WTC11 (cell line): ENCODE measurements around the gene GPR183. TPM values are rescaled to one million over a fixed set of nuclear protein-coding genes. Genes with fewer than 3 reads are reported as not detected.

Experiments
- ATAC-seq: fragments of 200-7000 bp; cut with Tn5 transposase; 2 replicates; pipeline ENCODE4 v1.10.0; 2021; ENCODE audit warnings: mild to moderate bottlenecking, moderate library complexity
- CTCF ChIA-PET: fragments of 300-600 bp; sonication (Branson Sonifier 250); formaldehyde crosslinking; loops from one replicate; lab custom pipeline; 2021; ENCODE audit warnings: antibody characterized with exemption; lab: Charles Lee
- POLR2A ChIA-PET: fragments of 350-600 bp; sonication (Branson Sonifier 250); formaldehyde crosslinking; loops from one replicate; lab custom pipeline; 2021; ENCODE audit warnings: antibody characterized with exemption; lab: Charles Lee
- DNase-seq: peaks from one replicate; pipeline ENCODE4 v3.0.0; 2021; ENCODE audit warnings: low spot score
- H3K27ac Mint-ChIP-seq: 2 replicates; pipeline ENCODE4 v1.8.0; 2021; ENCODE audit warnings: mixed read lengths
- H3K27me3 Mint-ChIP-seq: 2 replicates; pipeline ENCODE4 v1.8.0; 2021; ENCODE audit warnings: low read depth, mild to moderate bottlenecking, moderate library complexity, mixed read lengths
- H3K36me3 Mint-ChIP-seq: 2 replicates; pipeline ENCODE4 v1.8.0; 2021; ENCODE audit warnings: mixed read lengths
- H3K4me1 Mint-ChIP-seq: 2 replicates; pipeline ENCODE4 v1.8.0; 2022; ENCODE audit warnings: mixed read lengths
- H3K4me3 Mint-ChIP-seq: 2 replicates; pipeline ENCODE4 v1.8.0; 2021; ENCODE audit warnings: mild to moderate bottlenecking, moderate library complexity, mixed read lengths
- H3K9me3 Mint-ChIP-seq: 2 replicates; pipeline ENCODE4 v1.8.0; 2021; ENCODE audit warnings: mixed read lengths
- AFF4 ChIP-seq: sonication (generic); formaldehyde crosslinking; IDR thresholded peaks from 2 replicates; pipeline ENCODE4 v1.8.1; 2023; ENCODE audit warnings: mild to moderate bottlenecking, missing genetic modification reagents, borderline replicate concordance
- ATF1 ChIP-seq: sonication (generic); formaldehyde crosslinking; IDR thresholded peaks from 2 replicates; pipeline ENCODE4 v1.8.1; 2023; ENCODE audit warnings: mild to moderate bottlenecking, moderate library complexity, missing genetic modification reagents
- CDX4 ChIP-seq: fragments of 250-450 bp; sonication (Bioruptor Pico); IDR thresholded peaks from 2 replicates; pipeline ENCODE4 v1.9.0; 2021; ENCODE audit warnings: moderate library complexity, mild to moderate bottlenecking, inconsistent platforms, borderline replicate concordance
- GTF2I ChIP-seq: fragments of 250-450 bp; sonication (Bioruptor Pico); conservative IDR thresholded peaks from 2 replicates; pipeline ENCODE4 v1.4.0; 2021; ENCODE audit warnings: mild to moderate bottlenecking
- MAX ChIP-seq: sonication (generic); formaldehyde crosslinking; IDR thresholded peaks from 2 replicates; pipeline ENCODE4 v1.8.0; 2022; ENCODE audit warnings: mild to moderate bottlenecking, missing genetic modification reagents
- NFYB ChIP-seq: sonication (generic); formaldehyde crosslinking; conservative IDR thresholded peaks from 2 replicates; pipeline ENCODE4 v1.8.0; 2022; ENCODE audit warnings: low read depth, missing genetic modification reagents
- RORB ChIP-seq: fragments of 250-450 bp; sonication (Bioruptor Pico); IDR thresholded peaks from 2 replicates; pipeline ENCODE4 v1.9.0; 2021; ENCODE audit warnings: mild to moderate bottlenecking
- SP1 ChIP-seq: sonication (generic); formaldehyde crosslinking; conservative IDR thresholded peaks from 2 replicates; pipeline ENCODE4 v1.8.1; 2022; ENCODE audit warnings: missing genetic modification reagents
- ZNF232 ChIP-seq: sonication (generic); formaldehyde crosslinking; IDR thresholded peaks from 2 replicates; pipeline ENCODE4 v1.8.0; 2022; ENCODE audit warnings: mild to moderate bottlenecking, missing genetic modification reagents
- ZNF416 ChIP-seq: fragments of 250-450 bp; sonication (Bioruptor Pico); IDR thresholded peaks from 2 replicates; pipeline ENCODE4 v1.9.0; 2021; ENCODE audit warnings: mild to moderate bottlenecking, inconsistent platforms
- total RNA-seq: library from RNA; stranded (reverse); gene quantifications from 3 replicates; pipeline ENCODE4 v1.2.3, GENCODE V29; 2021
- TF ChIP-seq, protein P1 (sequence below): sonication (generic); formaldehyde crosslinking; IDR thresholded peaks from 2 replicates; pipeline ENCODE4 v1.8.0; 2022; ENCODE audit warnings: missing genetic modification reagents
- TF ChIP-seq, protein P2 (sequence below): fragments of 200-600 bp; IDR thresholded peaks from 2 replicates; pipeline ENCODE4 v1.8.0; 2022; ENCODE audit warnings: antibody characterized with exemption
- TF ChIP-seq, protein P3 (sequence below): sonication (generic); formaldehyde crosslinking; IDR thresholded peaks from 2 replicates; pipeline ENCODE4 v1.8.1; 2022; ENCODE audit warnings: missing genetic modification reagents, borderline replicate concordance
- TF ChIP-seq, protein P4 (sequence below): fragments of 250-450 bp; sonication (Bioruptor Pico); IDR thresholded peaks from 2 replicates; pipeline ENCODE4 v1.8.0; 2021; ENCODE audit warnings: mild to moderate bottlenecking

The GPR183 gene
- total RNA-seq, 1 experiment from 2014 or later = 0.13 TPM

DNA sequence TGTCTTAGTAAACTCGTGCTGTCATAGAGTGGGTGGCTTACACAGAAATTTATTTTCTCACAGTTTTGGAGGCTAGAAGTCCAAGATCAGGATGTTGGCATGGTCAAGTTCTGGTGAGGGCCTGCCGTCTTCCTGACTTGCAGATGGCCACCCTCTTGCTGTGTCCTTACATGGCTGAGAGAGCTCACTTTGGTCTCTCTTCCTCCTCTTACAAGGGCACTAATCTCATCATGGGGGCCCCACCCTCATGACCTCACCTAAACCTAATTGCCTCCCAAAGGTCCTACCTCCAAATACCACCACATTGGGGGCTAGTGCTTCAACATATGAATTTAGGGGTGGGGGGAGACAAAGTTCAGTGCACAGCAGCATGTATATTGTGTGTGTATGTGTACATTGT is 34.7 kb downstream of the GPR183 start:
- H3K9me3 Mint-ChIP-seq = peaks cover 5% of the 10 kb centered on the region; the same call in 1 of the 2 replicates
- CTCF ChIA-PET = no interaction called here

DNA sequence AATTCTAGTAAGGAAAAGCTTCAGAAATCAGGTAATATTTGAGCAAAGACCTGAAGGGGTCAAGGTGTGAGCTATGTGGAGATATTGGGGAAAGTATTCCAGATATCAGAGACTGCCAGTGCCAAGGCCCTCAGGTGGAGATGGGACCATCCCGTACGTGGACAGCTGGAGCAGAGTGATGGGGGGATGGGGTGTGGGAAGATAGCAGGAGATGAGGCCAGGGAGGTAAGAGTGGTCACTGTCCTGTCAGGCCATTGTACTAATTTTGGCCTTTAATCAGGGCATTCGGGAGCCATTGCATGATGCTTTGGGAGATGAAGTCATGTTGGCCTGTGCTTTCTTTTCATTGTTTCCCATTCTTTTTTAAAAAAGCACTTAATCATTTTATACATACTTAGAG is 36.0 kb downstream of the GPR183 start:
- Mint-ChIP-seq H3K4me1 (peaks cover 8% of the 10 kb centered on the region), H3K9me3 (peaks cover 5% of the 10 kb centered on the region; the same call in 1 of the 2 replicates), H3K27ac (no peak overlapping the region), H3K4me3 (no peak overlapping the region), H3K36me3 (peaks cover 5% of the 10 kb centered on the region), H3K27me3 (no peaks in the 10 kb centered on the region)
- ATAC-seq (no peak), DNase-seq (no peak)
- ChIA-PET POLR2A (interaction anchor here (0.5 kb wide), 1 partner anchor 71 kb away, joined by 4 read pairs; no protein-coding TSS in a partner anchor), CTCF (interaction anchor here (2.1 kb wide), 1 partner anchor 10 kb away, joined by 6 read pairs; no protein-coding TSS in a partner anchor)
- no peak for TF ChIP-seq ZNF232 (CRISPR knock-in tag)
- TF ChIP-seq, protein P1, sequence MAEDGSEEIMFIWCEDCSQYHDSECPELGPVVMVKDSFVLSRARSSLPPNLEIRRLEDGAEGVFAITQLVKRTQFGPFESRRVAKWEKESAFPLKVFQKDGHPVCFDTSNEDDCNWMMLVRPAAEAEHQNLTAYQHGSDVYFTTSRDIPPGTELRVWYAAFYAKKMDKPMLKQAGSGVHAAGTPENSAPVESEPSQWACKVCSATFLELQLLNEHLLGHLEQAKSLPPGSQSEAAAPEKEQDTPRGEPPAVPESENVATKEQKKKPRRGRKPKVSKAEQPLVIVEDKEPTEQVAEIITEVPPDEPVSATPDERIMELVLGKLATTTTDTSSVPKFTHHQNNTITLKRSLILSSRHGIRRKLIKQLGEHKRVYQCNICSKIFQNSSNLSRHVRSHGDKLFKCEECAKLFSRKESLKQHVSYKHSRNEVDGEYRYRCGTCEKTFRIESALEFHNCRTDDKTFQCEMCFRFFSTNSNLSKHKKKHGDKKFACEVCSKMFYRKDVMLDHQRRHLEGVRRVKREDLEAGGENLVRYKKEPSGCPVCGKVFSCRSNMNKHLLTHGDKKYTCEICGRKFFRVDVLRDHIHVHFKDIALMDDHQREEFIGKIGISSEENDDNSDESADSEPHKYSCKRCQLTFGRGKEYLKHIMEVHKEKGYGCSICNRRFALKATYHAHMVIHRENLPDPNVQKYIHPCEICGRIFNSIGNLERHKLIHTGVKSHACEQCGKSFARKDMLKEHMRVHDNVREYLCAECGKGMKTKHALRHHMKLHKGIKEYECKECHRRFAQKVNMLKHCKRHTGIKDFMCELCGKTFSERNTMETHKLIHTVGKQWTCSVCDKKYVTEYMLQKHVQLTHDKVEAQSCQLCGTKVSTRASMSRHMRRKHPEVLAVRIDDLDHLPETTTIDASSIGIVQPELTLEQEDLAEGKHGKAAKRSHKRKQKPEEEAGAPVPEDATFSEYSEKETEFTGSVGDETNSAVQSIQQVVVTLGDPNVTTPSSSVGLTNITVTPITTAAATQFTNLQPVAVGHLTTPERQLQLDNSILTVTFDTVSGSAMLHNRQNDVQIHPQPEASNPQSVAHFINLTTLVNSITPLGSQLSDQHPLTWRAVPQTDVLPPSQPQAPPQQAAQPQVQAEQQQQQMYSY = no peak
- TF ChIP-seq, protein P2, sequence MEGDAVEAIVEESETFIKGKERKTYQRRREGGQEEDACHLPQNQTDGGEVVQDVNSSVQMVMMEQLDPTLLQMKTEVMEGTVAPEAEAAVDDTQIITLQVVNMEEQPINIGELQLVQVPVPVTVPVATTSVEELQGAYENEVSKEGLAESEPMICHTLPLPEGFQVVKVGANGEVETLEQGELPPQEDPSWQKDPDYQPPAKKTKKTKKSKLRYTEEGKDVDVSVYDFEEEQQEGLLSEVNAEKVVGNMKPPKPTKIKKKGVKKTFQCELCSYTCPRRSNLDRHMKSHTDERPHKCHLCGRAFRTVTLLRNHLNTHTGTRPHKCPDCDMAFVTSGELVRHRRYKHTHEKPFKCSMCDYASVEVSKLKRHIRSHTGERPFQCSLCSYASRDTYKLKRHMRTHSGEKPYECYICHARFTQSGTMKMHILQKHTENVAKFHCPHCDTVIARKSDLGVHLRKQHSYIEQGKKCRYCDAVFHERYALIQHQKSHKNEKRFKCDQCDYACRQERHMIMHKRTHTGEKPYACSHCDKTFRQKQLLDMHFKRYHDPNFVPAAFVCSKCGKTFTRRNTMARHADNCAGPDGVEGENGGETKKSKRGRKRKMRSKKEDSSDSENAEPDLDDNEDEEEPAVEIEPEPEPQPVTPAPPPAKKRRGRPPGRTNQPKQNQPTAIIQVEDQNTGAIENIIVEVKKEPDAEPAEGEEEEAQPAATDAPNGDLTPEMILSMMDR = no peak
- no peak for TF ChIP-seq ZNF416
- no peak for TF ChIP-seq NFYB
- TF ChIP-seq AFF4 (CRISPR knock-in tag) = no peak

More for the DNA sequence above, 34.7 kb downstream of the GPR183 start:
- DNase-seq (no peak), ATAC-seq (no peak)
- POLR2A ChIA-PET = no interaction called here
- H3K27me3 Mint-ChIP-seq = no peaks in the 10 kb centered on the region
- H3K4me1 Mint-ChIP-seq = peaks cover 17% of the 10 kb centered on the region
- H3K27ac Mint-ChIP-seq = no peak overlapping the region
- H3K36me3 Mint-ChIP-seq = peaks cover 5% of the 10 kb centered on the region
- TF ChIP-seq, protein P3, sequence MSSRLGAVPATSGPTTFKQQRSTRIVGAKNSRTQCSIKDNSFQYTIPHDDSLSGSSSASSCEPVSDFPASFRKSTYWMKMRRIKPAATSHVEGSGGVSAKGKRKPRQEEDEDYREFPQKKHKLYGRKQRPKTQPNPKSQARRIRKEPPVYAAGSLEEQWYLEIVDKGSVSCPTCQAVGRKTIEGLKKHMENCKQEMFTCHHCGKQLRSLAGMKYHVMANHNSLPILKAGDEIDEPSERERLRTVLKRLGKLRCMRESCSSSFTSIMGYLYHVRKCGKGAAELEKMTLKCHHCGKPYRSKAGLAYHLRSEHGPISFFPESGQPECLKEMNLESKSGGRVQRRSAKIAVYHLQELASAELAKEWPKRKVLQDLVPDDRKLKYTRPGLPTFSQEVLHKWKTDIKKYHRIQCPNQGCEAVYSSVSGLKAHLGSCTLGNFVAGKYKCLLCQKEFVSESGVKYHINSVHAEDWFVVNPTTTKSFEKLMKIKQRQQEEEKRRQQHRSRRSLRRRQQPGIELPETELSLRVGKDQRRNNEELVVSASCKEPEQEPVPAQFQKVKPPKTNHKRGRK (CRISPR knock-in tag) = no peak
- TF ChIP-seq, protein P1 = no peak
- no peak for TF ChIP-seq RORB
- no peak for TF ChIP-seq MAX (CRISPR knock-in tag)
- TF ChIP-seq, protein P4, sequence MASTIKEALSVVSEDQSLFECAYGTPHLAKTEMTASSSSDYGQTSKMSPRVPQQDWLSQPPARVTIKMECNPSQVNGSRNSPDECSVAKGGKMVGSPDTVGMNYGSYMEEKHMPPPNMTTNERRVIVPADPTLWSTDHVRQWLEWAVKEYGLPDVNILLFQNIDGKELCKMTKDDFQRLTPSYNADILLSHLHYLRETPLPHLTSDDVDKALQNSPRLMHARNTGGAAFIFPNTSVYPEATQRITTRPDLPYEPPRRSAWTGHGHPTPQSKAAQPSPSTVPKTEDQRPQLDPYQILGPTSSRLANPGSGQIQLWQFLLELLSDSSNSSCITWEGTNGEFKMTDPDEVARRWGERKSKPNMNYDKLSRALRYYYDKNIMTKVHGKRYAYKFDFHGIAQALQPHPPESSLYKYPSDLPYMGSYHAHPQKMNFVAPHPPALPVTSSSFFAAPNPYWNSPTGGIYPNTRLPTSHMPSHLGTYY (CRISPR knock-in tag) = no peak
- no peak for TF ChIP-seq SP1 (CRISPR knock-in tag)
- no peak for TF ChIP-seq GTF2I
- no peak for TF ChIP-seq CDX4 (CRISPR knock-in tag)
- no peak for TF ChIP-seq ATF1
- no peak overlapping the region for H3K4me3 Mint-ChIP-seq
